GM12801 (cell line): ENCODE measurements around the gene DSCAML1.

Source experiments
- TF ChIP-seq, protein P1 (sequence below): IDR thresholded peaks from one replicate; pipeline ENCODE4 v1.5.1; 2011; ENCODE audit warnings: control low read depth; ENCODE audit not compliant: insufficient read length; ENCODE audit errors: extremely low read depth

DSCAML1 gene

DNA sequence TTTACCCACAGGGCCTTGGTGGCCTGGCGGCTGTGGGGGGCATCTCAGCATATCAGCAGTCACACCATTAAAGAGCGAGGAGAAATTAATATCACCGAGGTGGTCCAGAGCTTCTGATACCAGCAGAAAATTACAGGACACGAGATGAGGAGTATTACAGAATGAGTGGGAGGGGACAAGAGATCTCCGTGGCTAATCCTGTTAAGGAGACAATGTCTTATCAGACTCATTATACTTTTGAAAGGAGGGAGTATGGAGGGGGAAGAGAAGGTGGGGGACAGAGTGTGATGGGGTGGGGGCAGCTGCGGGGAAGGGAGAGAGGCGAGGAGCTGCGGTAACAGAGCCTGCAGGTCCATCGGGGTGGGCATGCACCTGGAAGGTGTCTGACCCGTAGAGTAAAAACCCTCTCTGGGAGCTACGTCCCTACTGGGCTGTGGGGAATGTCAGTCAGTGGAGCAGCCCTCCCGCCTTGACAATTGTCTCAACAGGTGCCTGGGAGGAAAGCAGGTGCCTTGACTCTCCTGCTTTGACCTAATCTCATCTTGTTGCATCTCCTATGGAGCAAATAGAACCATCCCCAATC, 245.2 kb downstream of the DSCAML1 start:
- TF ChIP-seq, protein P1, sequence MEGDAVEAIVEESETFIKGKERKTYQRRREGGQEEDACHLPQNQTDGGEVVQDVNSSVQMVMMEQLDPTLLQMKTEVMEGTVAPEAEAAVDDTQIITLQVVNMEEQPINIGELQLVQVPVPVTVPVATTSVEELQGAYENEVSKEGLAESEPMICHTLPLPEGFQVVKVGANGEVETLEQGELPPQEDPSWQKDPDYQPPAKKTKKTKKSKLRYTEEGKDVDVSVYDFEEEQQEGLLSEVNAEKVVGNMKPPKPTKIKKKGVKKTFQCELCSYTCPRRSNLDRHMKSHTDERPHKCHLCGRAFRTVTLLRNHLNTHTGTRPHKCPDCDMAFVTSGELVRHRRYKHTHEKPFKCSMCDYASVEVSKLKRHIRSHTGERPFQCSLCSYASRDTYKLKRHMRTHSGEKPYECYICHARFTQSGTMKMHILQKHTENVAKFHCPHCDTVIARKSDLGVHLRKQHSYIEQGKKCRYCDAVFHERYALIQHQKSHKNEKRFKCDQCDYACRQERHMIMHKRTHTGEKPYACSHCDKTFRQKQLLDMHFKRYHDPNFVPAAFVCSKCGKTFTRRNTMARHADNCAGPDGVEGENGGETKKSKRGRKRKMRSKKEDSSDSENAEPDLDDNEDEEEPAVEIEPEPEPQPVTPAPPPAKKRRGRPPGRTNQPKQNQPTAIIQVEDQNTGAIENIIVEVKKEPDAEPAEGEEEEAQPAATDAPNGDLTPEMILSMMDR: no peak

DNA sequence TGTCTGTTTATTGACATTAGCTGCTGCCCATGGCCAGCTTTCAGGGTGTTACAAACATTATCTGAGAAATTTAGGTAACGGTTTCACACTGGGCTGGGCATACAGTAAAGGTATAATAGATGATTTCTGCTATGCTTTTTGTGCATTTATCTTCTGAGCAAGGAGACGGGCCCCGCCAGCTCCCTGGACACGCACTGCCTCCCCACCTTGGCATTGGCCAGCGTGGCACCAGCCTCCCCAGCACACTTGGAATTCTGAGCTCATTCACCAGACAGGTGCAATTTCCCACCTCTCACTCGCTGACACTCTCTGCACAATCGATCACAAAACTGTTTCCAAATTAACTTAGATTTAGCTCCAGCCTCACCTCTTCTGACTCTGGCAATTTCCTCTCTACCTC, 246.6 kb downstream of the DSCAML1 start:
- TF ChIP-seq, protein P1: no peak

DNA sequence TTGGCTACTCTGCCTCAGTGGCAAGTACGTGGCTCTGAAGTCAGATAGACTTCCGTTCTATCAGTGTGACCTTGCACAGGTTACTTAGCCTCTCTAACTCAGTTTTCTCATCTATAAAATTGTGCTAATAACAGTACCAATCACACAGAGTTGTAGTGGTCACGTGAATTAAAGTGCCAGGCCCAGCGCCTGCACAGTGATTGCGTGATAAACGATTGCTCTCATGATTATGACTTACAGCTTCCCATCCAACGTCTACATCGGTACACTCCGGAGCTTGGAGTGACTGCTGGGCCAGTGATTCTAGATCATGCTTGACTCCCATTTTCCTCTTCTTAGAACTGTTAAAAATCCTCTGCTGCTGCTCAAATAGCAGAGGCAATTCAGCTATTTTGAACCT, 247.6 kb downstream of the DSCAML1 start:
- TF ChIP-seq, protein P1: no peak

DNA sequence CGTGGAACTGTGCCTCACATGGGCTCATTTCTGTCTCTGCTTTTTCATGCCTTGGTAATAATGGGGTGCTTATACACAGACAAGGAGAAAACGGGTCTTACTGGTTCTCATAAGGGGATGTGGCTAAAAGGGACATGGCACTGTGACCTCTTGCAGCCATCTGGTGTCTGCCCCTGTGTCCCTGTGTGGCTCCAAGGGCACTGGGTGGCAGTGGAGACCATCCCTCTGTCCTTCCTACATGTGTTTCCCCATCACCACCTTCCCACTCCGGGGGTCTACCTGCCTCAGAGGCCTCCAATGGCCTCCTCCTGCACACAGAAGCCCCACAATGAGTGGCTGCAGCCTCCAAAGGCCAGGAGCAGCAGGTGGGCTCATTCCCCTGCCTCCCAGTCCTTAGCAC, 248.1 kb downstream of the DSCAML1 start:
- TF ChIP-seq, protein P1: no peak

DNA sequence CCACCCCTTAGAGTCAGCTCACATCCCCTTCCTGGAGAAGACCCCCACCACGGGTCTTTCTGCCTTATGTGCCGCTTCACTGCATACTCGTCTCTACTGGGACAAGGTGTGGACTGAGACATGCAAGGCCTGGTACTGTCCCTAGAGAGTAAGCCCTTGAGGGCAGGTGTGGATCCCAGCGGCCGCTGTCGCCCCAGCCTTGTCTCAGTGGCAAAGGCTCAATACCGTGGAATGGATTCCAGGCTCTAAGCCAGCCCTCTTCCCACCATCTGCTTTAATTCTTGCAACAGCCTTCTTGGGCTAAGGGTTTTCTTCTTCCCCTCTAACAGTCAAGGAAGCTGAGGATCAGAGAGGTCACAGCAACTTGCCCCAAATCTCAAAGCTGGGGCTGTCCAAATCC, 249.1 kb downstream of the DSCAML1 start:
- TF ChIP-seq, protein P1: no peak

DNA sequence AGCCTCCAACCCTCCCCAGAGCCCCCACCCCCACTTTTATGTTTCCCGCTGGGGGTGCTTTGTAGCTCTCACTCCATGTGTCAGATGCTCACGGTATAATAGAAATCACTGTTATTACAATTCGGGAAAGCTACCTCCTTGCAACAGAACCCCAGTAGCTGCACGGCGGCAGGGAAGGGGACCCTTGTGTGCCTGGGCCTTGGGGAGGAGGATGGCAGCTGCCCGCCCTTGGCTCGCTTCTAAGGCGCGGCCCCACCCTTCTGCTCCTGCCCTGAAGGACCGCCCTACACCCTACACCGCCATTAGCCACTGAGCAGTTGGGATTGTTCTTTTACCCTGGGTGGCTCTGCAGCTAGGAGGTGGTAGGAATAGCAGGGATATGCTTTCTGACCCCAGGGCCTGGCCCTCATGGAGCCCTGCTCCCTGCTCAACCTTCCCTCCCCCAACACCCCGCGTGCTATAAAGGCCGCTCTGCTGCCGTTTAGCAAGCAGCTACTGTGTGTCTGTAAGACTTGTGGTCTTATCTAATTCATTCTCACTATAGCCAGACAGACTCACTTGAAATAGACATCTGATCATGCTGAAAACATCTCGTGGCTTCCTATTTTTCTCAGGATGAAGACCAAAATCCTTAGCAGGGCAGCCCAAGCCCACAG, 249.7 kb downstream of the DSCAML1 start:
- TF ChIP-seq, protein P1: no peak

DNA sequence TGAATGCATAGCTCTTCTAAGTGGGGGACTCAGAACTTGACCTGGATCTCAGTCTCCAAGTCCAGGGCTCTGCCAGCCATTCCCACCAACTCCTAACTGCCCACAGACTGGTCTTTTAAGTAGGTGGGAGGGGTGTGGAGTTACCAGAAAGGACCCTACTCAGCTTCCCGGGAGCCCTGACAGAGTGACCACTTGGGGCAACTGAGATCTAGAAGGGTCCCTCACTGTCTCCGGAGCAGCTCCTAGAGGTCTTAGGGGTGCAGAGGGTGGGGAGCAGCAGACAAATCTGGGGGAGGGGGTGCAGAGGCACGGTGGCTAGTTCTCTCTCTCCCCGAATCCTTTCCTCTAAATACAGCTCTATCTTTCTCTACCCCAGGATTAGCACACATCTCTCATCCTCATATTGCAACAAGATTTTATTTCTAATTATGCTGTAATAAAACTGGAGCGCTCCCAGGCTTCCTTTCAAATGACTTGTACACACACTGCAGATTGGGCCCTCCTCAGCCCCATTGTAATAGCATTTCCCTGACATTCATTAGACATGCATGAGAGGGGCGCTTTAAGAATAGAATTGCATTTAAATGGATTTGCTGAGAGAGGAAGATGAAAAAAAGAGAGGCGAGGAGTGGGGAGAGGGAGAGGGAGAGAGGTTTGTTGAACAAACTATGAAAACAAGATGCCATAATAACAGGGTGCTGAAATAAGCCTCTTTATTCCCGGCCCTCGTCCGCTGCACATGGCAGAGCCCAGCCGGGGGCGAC, 250.4 kb downstream of the DSCAML1 start:
- TF ChIP-seq, protein P1: no peak
